H1 (cell line): ENCODE measurements around the gene NEMF. TPM values are rescaled to one million over a fixed set of nuclear protein-coding genes. Genes with fewer than 3 reads are reported as not detected.
A peak's percentile ranks its signal among the peaks of the same experiment; 100 is the strongest.

ENCODE experiments used
- CTCF ChIA-PET: fragments of 300-600 bp; sonication (Branson Sonifier 250); formaldehyde crosslinking; loops from one replicate; lab custom pipeline; 2021; ENCODE audit not compliant: partially characterized antibody; lab: Charles Lee
- POLR2A ChIA-PET: fragments of 300-600 bp; sonication (Branson Sonifier 250); formaldehyde crosslinking; loops from one replicate; lab custom pipeline; 2021; ENCODE audit warnings: inconsistent platforms; ENCODE audit not compliant: partially characterized antibody; lab: Charles Lee
- DNase-seq, 2 experiments: peaks; one replicate each; pipeline versions ENCODE4 v3.0.0 to v3.0.0-alpha.2; 2010 to 2022; ENCODE audit warnings: low spot score in 2 of 2, low read depth in 1 of 2, mixed read lengths in 1 of 2
- FAIRE-seq: peaks from 2 replicates; lab custom pipeline; 2011; peaks lifted over from hg19 to GRCh38; lab: Jason Lieb, UNC
- H2AFZ ChIP-seq: 2 replicates; pipeline ENCODE4 v1.8.1; 2012; ENCODE audit warnings: low read length, inconsistent platforms
- H2AK5ac ChIP-seq: 2 replicates; pipeline ENCODE4 v1.6.1; 2013; ENCODE audit warnings: low read depth, low read length
- H2BK120ac ChIP-seq: replicated peaks from 2 replicates; pipeline ENCODE3; 2013; ENCODE audit warnings: low read depth, low read length, inconsistent platforms
- H2BK12ac ChIP-seq: 2 replicates; pipeline ENCODE4 v1.6.1; 2013; ENCODE audit warnings: low read depth, low read length
- H2BK15ac ChIP-seq: 2 replicates; pipeline ENCODE4 v1.6.1; 2013; ENCODE audit warnings: low read length
- H2BK20ac ChIP-seq: 2 replicates; pipeline ENCODE4 v1.6.1; 2013; ENCODE audit warnings: low read length
- H2BK5ac ChIP-seq: 2 replicates; pipeline ENCODE4 v1.6.1; 2013; ENCODE audit warnings: low read depth, low read length
- H3K14ac ChIP-seq: 2 replicates; pipeline ENCODE4 v1.6.1; 2013; ENCODE audit warnings: inconsistent platforms; ENCODE audit not compliant: insufficient read length
- H3K18ac ChIP-seq: 2 replicates; pipeline ENCODE4 v1.6.1; 2013; ENCODE audit warnings: low read length; ENCODE audit errors: extremely low read depth
- H3K23ac ChIP-seq: 2 replicates; pipeline ENCODE4 v1.6.1; 2013; ENCODE audit warnings: inconsistent platforms; ENCODE audit not compliant: insufficient read length
- H3K23me2 ChIP-seq: 2 replicates; pipeline ENCODE4 v1.6.1; 2013; ENCODE audit warnings: low read depth, low read length
- H3K27ac ChIP-seq: 2 replicates; pipeline ENCODE4 v1.6.1; 2011; ENCODE audit warnings: low read depth, low read length, inconsistent platforms
- H3K27me3 ChIP-seq, 4 experiments: replicated peaks in 1 of 4; 1 replicate in 1 of 4; 2 replicates in 3 of 4; pipeline versions ENCODE4 v1.6.1 to v1.8.1; 2011 to 2013; ENCODE audit warnings: low read length in 3 of 4, mild to moderate bottlenecking in 3 of 4, inconsistent platforms in 2 of 4, mixed read lengths in 2 of 4, moderate library complexity in 1 of 4; ENCODE audit not compliant: control insufficient read depth in 3 of 4, insufficient read depth in 3 of 4; ENCODE audit errors: extremely low read depth in 1 of 4
- H3K36me3 ChIP-seq, 4 experiments: 2 replicates each; pipeline versions ENCODE4 v1.6.1 to v1.8.1; 2011 to 2013; ENCODE audit warnings: mild to moderate bottlenecking in 4 of 4, low read length in 3 of 4, moderate library complexity in 2 of 4, control low read depth in 1 of 4, inconsistent platforms in 1 of 4; ENCODE audit not compliant: insufficient read depth in 4 of 4, control insufficient read depth in 2 of 4
- H3K4ac ChIP-seq: replicated peaks from 2 replicates; pipeline ENCODE3; 2013; ENCODE audit warnings: low read length, low read depth, mixed read lengths, inconsistent platforms; ENCODE audit not compliant: insufficient read length
- H3K4me1 ChIP-seq, 4 experiments: replicated peaks in 1 of 4; 1 replicate in 1 of 4; 2 replicates in 3 of 4; pipeline versions ENCODE4 v1.6.1 to v1.8.1; 2011 to 2013; ENCODE audit warnings: low read length in 3 of 4, inconsistent platforms in 2 of 4, mixed read lengths in 1 of 4; ENCODE audit not compliant: insufficient read depth in 4 of 4, control insufficient read depth in 3 of 4
- H3K4me2 ChIP-seq, 2 experiments: 2 replicates each; pipeline versions ENCODE4 v1.6.1 to v1.8.1; 2011 to 2013; ENCODE audit warnings: low read depth in 2 of 2, low read length in 2 of 2, control low read depth in 1 of 2, inconsistent platforms in 1 of 2, mild to moderate bottlenecking in 1 of 2; ENCODE audit not compliant: insufficient read depth in 1 of 2
- H3K4me3 ChIP-seq, 4 experiments: fragments of 200-600, 300-600 bp in 1 of 4; sonication (generic), shearing (Covaris generic), sonication (Bioruptor Twin) in 1 of 4; 2 replicates each; pipeline versions ENCODE4 v1.5.1 to v1.8.1; 2011 to 2016; ENCODE audit warnings: low read length in 4 of 4, low read depth in 3 of 4, control low read depth in 2 of 4, inconsistent platforms in 2 of 4, mild to moderate bottlenecking in 2 of 4, mixed read lengths in 1 of 4, moderate library complexity in 1 of 4; ENCODE audit not compliant: insufficient read depth in 2 of 4; ENCODE audit errors: extremely low read depth in 1 of 4
- H3K56ac ChIP-seq: replicated peaks from 2 replicates; pipeline ENCODE3; 2013; ENCODE audit warnings: low read depth, mild to moderate bottlenecking, mixed read lengths, low read length, inconsistent platforms; ENCODE audit not compliant: insufficient read length
- H3K79me1 ChIP-seq: 2 replicates; pipeline ENCODE4 v1.6.1; 2013; ENCODE audit warnings: low read depth, low read length, control low read depth
- H3K79me2 ChIP-seq, 2 experiments: 2 replicates each; pipeline versions ENCODE4 v1.6.1 to v1.8.1; 2012 to 2013; ENCODE audit warnings: low read length in 2 of 2, mild to moderate bottlenecking in 2 of 2, inconsistent platforms in 1 of 2; ENCODE audit not compliant: insufficient read depth in 2 of 2, control insufficient read depth in 1 of 2
- H3K9ac ChIP-seq, 4 experiments: replicated peaks in 1 of 4; 1 replicate in 1 of 4; 2 replicates in 3 of 4; pipeline versions ENCODE4 v1.6.1 to v1.8.1; 2011 to 2013; ENCODE audit warnings: low read depth in 3 of 4, low read length in 3 of 4, control low read depth in 2 of 4, mild to moderate bottlenecking in 2 of 4, moderate library complexity in 2 of 4, inconsistent platforms in 1 of 4; ENCODE audit errors: extremely low read depth in 1 of 4
- H3K9me3 ChIP-seq, 2 experiments: 2 replicates each; pipeline versions ENCODE4 v1.6.1 to v1.8.1; 2012 to 2013; ENCODE audit warnings: mild to moderate bottlenecking in 2 of 2, moderate library complexity in 2 of 2, control low read depth in 1 of 2, inconsistent platforms in 1 of 2, low read depth in 1 of 2, low read length in 1 of 2, mixed read lengths in 1 of 2; ENCODE audit not compliant: insufficient read depth in 2 of 2
- H4K20me1 ChIP-seq, 2 experiments: replicated peaks in 1 of 2; 2 replicates each; pipeline versions ENCODE3 to v1.8.1; 2011 to 2013; ENCODE audit warnings: inconsistent platforms in 2 of 2, low read length in 2 of 2, mild to moderate bottlenecking in 1 of 2; ENCODE audit not compliant: insufficient read depth in 2 of 2, control insufficient read depth in 1 of 2
- H4K5ac ChIP-seq: 2 replicates; pipeline ENCODE4 v1.6.1; 2013; ENCODE audit warnings: low read length, low read depth, mixed read lengths, inconsistent platforms; ENCODE audit not compliant: insufficient read length
- H4K8ac ChIP-seq: 2 replicates; pipeline ENCODE4 v1.8.0; 2013; ENCODE audit warnings: mild to moderate bottlenecking, moderate library complexity, low read length, inconsistent platforms; ENCODE audit not compliant: insufficient read depth; ENCODE audit errors: extremely low read depth
- H4K91ac ChIP-seq: replicated peaks from 2 replicates; pipeline ENCODE3; 2013; ENCODE audit warnings: low read length, mixed read lengths, inconsistent platforms; ENCODE audit not compliant: insufficient read length
- KDM1A ChIP-seq: fragments of 200-600, 300-600 bp; sonication (generic); IDR thresholded peaks from 2 replicates; pipeline ENCODE4 v1.7.1; 2016; ENCODE audit warnings: mild to moderate bottlenecking, low read length, borderline replicate concordance
- POU5F1 ChIP-seq: IDR thresholded peaks from 2 replicates; pipeline ENCODE4 v1.6.1; 2011; ENCODE audit warnings: low read depth, mild to moderate bottlenecking, low read length, moderate library complexity
- SIN3A ChIP-seq, 2 experiments: IDR thresholded peaks in 1 of 2; conservative IDR thresholded peaks in 1 of 2; 2 replicates each; pipeline ENCODE4 v1.6.1; 2011 to 2012; ENCODE audit warnings: low read length in 2 of 2, improper control_type of control experiment in 1 of 2, low read depth in 1 of 2, mild to moderate bottlenecking in 1 of 2
- TAF1 ChIP-seq: IDR thresholded peaks from 2 replicates; pipeline ENCODE4 v1.6.1; 2011; ENCODE audit warnings: mild to moderate bottlenecking, low read depth, low read length
- WGBS, 2 experiments: shearing (Covaris generic) in 1 of 2; methylation state at CpG; one replicate each; pipeline versions ENCODE4 v1.1.6 to v1.1.7; 2013 to 2015; ENCODE audit warnings: low lambda C conversion rate in 2 of 2, mixed read lengths in 2 of 2, inconsistent platforms in 1 of 2, low coverage in 1 of 2, missing lambda C conversion rate in 1 of 2; ENCODE audit not compliant: insufficient replicate concordance in 2 of 2, insufficient coverage in 1 of 2, insufficient read length in 1 of 2; ENCODE audit errors: extremely low coverage in 1 of 2, missing lambda C conversion rate in 1 of 2; 5-methylcytosine and 5-hydroxymethylcytosine counted together
- polyA plus RNA-seq, 7 experiments: library from polyadenylated mRNA; depleted of rRNA in 3 of 7; stranded (reverse) in 5 of 7; unstranded in 2 of 7; fragments of >200 nt in 5 of 7; fragments of 200-250 nt in 2 of 7; gene quantifications; 1 replicate in 5 of 7; 2 replicates in 1 of 7; 4 replicates in 1 of 7; pipeline versions ENCODE4 v1.2.1 to v1.2.3, GENCODE V29; 2011 to 2013; ENCODE audit warnings: missing spikeins in 2 of 7, mixed read lengths in 2 of 7
- total RNA-seq: library from RNA; stranded (reverse); fragmentation: NEBNext Ultra II Directional; extraction: Animal tissue kit (Norgen Biotek cat#: 25700); gene quantifications from 2 replicates; pipeline ENCODE4 v1.2.1, GENCODE V29; 2021
- TF ChIP-seq, protein P1 (sequence below): IDR thresholded peaks from 2 replicates; pipeline ENCODE4 v1.6.1; 2011; ENCODE audit warnings: low read length, improper control_type of control experiment

The NEMF gene
- total and polyA plus RNA-seq, 2 of the 8 experiments (the other 6 are each of a cell fraction or from before 2014, with no cell fraction given) = 8.3 to 45.5 TPM

DNA sequence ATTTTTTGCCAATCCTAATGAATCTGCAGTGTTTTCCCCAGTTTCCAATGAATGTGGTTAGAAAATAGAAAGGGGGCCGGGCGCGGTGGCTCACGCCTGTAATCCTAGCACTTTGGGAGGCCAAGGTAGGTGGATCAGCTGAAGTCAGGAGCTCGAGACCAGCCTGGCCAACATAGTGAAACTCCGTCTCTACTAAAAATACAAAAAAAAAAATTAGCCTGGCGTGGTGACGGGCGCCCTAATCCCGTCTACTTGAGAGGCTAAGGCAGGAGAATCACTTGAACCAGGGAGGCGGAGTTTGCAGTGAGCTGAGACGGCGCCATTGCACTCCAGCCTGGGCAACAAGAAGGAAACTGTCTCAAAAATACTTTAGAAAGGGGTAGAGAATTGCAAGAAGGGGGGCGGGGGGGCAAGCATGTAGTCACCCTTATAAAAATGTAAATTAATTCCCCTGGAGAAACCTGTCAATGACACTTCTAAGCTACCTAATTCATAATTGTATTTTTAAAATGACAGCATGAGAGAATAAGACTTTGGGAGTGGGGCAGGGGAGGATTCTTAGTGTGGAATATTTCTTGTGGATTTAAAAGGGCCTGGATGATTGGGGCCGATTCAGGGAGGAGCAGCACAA lies 82.9 kb downstream of the NEMF start:
- Histone ChIP-seq H3K23me2 (peaks cover 9% of the 10 kb centered on the region), H3K18ac (no peak overlapping the region), H3K4ac (no peak overlapping the region), H3K14ac (no peak overlapping the region), H2BK20ac (no peak overlapping the region), H3K4me1 (peaks cover 2 to 13% (median 3%) of the 10 kb centered on the region in 4 experiments; a peak in 4 of 7 replicates), H4K8ac (no peak overlapping the region; the same call in 1 of the 2 replicates), H3K27ac (no peak overlapping the region), H4K20me1 (no peaks in the 10 kb centered on the region), H3K9me3 (no peaks in the 10 kb centered on the region), H2AK5ac (no peak overlapping the region), H2BK15ac (no peak overlapping the region), H3K9ac (peak overlapping the region in 1 of 4 experiments; percentile 13; a peak in 1 of 7 replicates), H2BK12ac (no peak overlapping the region), H3K79me2 (peaks cover 0 to 23% of the 10 kb centered on the region in 2 experiments; a peak in 3 of 4 replicates), H3K79me1 (peaks cover 9% of the 10 kb centered on the region; the same call in 1 of the 2 replicates), H4K91ac (no peak overlapping the region), H3K4me2 (peak overlapping the region; percentile 88 to 90), H2AFZ (no peak overlapping the region), H3K4me3 (peak overlapping the region; percentile 69 to 98 (median 93); a peak in 5 of 8 replicates), H2BK120ac (no peak overlapping the region), H3K23ac (no peak overlapping the region), H3K56ac (no peak overlapping the region), H4K5ac (no peak overlapping the region), H3K27me3 (no peaks in the 10 kb centered on the region), H3K36me3 (peaks cover 3 to 15% (median 3%) of the 10 kb centered on the region in 4 experiments; a peak in 6 of 8 replicates), H2BK5ac (no peak overlapping the region)
- ChIA-PET POLR2A (interaction anchor here (0.7 to 3.5 kb wide), 8 partner anchors 7 to 347 kb away, joined by 3 to 30 read pairs (median 6); partner anchors contain the start of genes DNAAF2, KLHDC1, NEMF and VCPKMT), CTCF (interaction anchor here (0.6 to 2.8 kb wide), 7 partner anchors 18 to 135 kb away, joined by 3 to 16 read pairs (median 4); partner anchors contain the start of genes DNAAF2 and POLE2)
- 77% methylated on average over 15 of the region's 15 CpGs; no CpG with 5 or more reads in 1 of the 2 experiments for WGBS, 2 experiments
- FAIRE-seq (no peak), DNase-seq (no peak)
- TF ChIP-seq KDM1A (no peak), SIN3A (conservative IDR thresholded peaks at IDR 0.05 in 1 of 2, IDR thresholded peaks at IDR 0.05 in 1 of 2; ENCODE audit: low read depth in 1 of 2, low read length in 2 of 2) (no peak), POU5F1 (no peak), TAF1 (no peak)
- TF ChIP-seq, protein P1, sequence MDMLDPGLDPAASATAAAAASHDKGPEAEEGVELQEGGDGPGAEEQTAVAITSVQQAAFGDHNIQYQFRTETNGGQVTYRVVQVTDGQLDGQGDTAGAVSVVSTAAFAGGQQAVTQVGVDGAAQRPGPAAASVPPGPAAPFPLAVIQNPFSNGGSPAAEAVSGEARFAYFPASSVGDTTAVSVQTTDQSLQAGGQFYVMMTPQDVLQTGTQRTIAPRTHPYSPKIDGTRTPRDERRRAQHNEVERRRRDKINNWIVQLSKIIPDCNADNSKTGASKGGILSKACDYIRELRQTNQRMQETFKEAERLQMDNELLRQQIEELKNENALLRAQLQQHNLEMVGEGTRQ = no peak
